Measurements from ENCODE around the gene PARP6. TPM values are rescaled to one million over a fixed set of nuclear protein-coding genes. Genes with fewer than 3 reads are reported as not detected.

Gene PARP6
- total RNA-seq (100 to 1,000 TPM in 3 of 5 donors, 10 to 100 TPM in 2; 94.4 to 132 (median 101) TPM), total RNA-seq (36.8 to 101 (median 74.1) reads per million in 29 experiments)
- 95.9 TPM for total RNA-seq (2013)

DNA sequence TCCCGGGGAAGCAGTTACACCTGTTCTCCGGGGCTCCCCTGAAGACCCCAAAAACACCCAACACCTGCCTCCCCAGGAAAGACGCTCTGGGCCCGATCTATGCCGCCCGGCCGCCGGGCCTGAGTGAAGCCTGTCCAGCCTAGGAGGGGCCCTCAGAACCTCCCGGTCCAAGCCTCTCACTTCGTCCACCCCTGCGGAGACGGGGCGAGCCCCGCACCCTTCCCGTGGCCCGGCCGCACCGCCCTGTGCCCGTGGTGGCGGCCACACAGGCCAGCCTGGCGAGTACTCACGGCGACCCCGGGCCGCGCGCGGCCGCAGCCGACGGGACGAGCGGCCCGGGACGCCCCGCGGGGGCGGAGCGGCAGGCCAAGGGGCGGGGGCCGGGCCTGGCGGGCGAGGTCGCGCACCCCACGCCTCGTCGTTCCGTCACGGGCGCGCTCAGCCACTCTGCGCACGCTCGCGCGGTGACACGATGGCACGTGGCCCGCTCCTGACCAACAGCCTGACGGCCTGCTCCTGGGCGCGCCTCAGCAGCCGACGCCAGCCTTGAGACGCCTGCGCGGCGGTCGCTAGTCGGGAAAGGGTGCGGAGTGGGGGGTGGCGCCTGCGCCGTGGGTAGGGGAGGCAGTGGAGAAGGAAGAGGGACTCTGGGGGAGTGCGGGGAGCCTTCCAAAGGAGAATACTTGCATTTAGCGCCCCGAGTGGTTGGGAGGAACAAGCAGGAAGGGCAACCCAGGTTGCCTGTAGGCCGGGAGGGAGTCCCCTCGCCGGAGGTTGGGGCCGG, at the start of gene PARP6:
Gene PARP6, minus strand, starts transcription at position 342 of the 784 bp plus-strand sequence. CDS start 5,077 bp downstream, outside the sequence.
- H3K9me3 ChIP-seq: no peaks in the 10 kb centered on the region
- H3K27me3 Mint-ChIP-seq: no peaks in the 10 kb centered on the region
- H3K4me1 Mint-ChIP-seq: peaks cover 41 to 49% (median 43%) of the 10 kb centered on the region in 3 donors
- no peaks in the 10 kb centered on the region for H3K9me3 Mint-ChIP-seq
- peak within 1 kb of the TSS; percentile 77 for H3K27ac ChIP-seq (ENCODE audit: low read length)
- H3K4me1 ChIP-seq (ENCODE audit: control insufficient read depth in 1 of 2, extremely low read depth in 1 of 2, insufficient read depth in 2 of 2, low read length in 2 of 2): peaks cover 17% of the 10 kb centered on the region in 2 experiments
- DNase-seq: peak; percentile 95 to 100 (median 98)
- no peaks in the 10 kb centered on the region for H3K27me3 ChIP-seq (replicated peaks in 1 of 2; ENCODE audit: control insufficient read depth in 2 of 2, extremely low read depth in 1 of 2, insufficient read depth in 2 of 2, low read length in 1 of 2)
- CTCF ChIA-PET: interaction anchor here in 1 of 2 donors (1.0 to 2.4 kb wide), 3 partner anchors 44 to 72 kb away, joined by 3 to 18 read pairs (median 5); no protein-coding TSS in a partner anchor
- peak; percentile 94 to 97 (median 96) for ATAC-seq (replicated peaks in 1 of 4)
- POLR2A ChIA-PET: interaction anchor here in 1 of 2 donors (0.9 kb wide), 1 partner anchor 35 kb away, joined by 4 read pairs; no protein-coding TSS in a partner anchor
- peaks cover 11% of the 10 kb centered on the region for H3K36me3 Mint-ChIP-seq
- H3K4me3 Mint-ChIP-seq: peak within 1 kb of the TSS; percentile 83 to 89 (median 83)
- under 1% methylated on average over 79 of the region's 82 CpGs for WGBS (ENCODE audit: insufficient coverage)
- peaks cover 2 to 18% of the 10 kb centered on the region in 2 donors for H3K36me3 ChIP-seq (ENCODE audit: control insufficient read depth in 2 of 2, extremely low read depth in 1 of 2, insufficient read depth in 1 of 2, low read length in 1 of 2)
- H3K4me3 ChIP-seq (ENCODE audit: control insufficient read depth in 1 of 2, extremely low read depth in 1 of 2, low read length in 1 of 2): peak within 1 kb of the TSS; percentile 74 to 82
- H3K27ac Mint-ChIP-seq: peak within 1 kb of the TSS; percentile 93 to 95

GRCh38 chr15:72319985-72320671, 47.8 kb upstream of the PARP6 start, which contains the start of gene CELF6:
Gene CELF6, minus strand, starts transcription at chr15:72320157. Its CDS starts 283 bp downstream, at chr15:72319874.
- ATAC-seq (replicated peaks in 1 of 4) (peak; percentile 73 to 87 (median 74)), DNase-seq (peak; percentile 26 to 87 (median 72))
- Mint-ChIP-seq H3K27me3 (no peaks in the 10 kb centered on the region), H3K4me3 (peak within 1 kb of the TSS; percentile 80 to 85 (median 81)), H3K36me3 (peaks cover 10% of the 10 kb centered on the region), H3K27ac (peak within 1 kb of the TSS; percentile 12 to 50), H3K9me3 (peaks cover 3 to 10% (median 4%) of the 10 kb centered on the region in 3 donors), H3K4me1 (peaks cover 20 to 30% (median 20%) of the 10 kb centered on the region in 3 donors)
- POLR2A ChIA-PET: interaction anchor here (0.5 to 0.7 kb wide), 2 partner anchors 19 to 32 kb away, joined by 4 read pairs; no protein-coding TSS in a partner anchor
- peaks cover 0 to 13% of the 10 kb centered on the region in 2 experiments for H3K27me3 ChIP-seq (replicated peaks in 1 of 2; ENCODE audit: control insufficient read depth in 2 of 2, extremely low read depth in 1 of 2, insufficient read depth in 2 of 2, low read length in 1 of 2)
- no peaks in the 10 kb centered on the region for H3K36me3 ChIP-seq (ENCODE audit: control insufficient read depth in 2 of 2, extremely low read depth in 1 of 2, insufficient read depth in 1 of 2, low read length in 1 of 2)
- CTCF ChIA-PET: interaction anchor here in 1 of 2 donors (0.8 kb wide), 1 partner anchor 14 kb away, joined by 4 read pairs; no protein-coding TSS in a partner anchor
- peaks cover 4 to 23% of the 10 kb centered on the region in 2 experiments for H3K4me1 ChIP-seq (ENCODE audit: control insufficient read depth in 1 of 2, extremely low read depth in 1 of 2, insufficient read depth in 2 of 2, low read length in 2 of 2)
- peaks cover 5% of the 10 kb centered on the region for H3K9me3 ChIP-seq
- H3K4me3 ChIP-seq (ENCODE audit: control insufficient read depth in 1 of 2, extremely low read depth in 1 of 2, low read length in 1 of 2): peak within 1 kb of the TSS; percentile 52 to 65
- WGBS (ENCODE audit: insufficient coverage): under 1% methylated on average over 36 of the region's 58 CpGs
- H3K27ac ChIP-seq (ENCODE audit: low read length): no peak within 1 kb of the TSS

GRCh38 chr15:72319360-72319984, 47.1 kb upstream of the PARP6 start:
- ATAC-seq (replicated peaks in 1 of 4) (peak; percentile 42 to 57 (median 50)), DNase-seq (peak in 33 of 35 experiments; percentile 5 to 66 (median 26))
- no peaks in the 10 kb centered on the region for H3K36me3 ChIP-seq (ENCODE audit: control insufficient read depth in 2 of 2, extremely low read depth in 1 of 2, insufficient read depth in 1 of 2, low read length in 1 of 2)
- H3K4me3 Mint-ChIP-seq: peak overlapping the region; percentile 60 to 81 (median 80)
- peaks cover 3 to 6% (median 4%) of the 10 kb centered on the region in 3 donors for H3K9me3 Mint-ChIP-seq
- H3K27me3 Mint-ChIP-seq: no peaks in the 10 kb centered on the region
- no peak overlapping the region for H3K4me3 ChIP-seq (ENCODE audit: control insufficient read depth in 1 of 2, extremely low read depth in 1 of 2, low read length in 1 of 2)
- POLR2A ChIA-PET: interaction anchor here in 1 of 2 donors (0.7 kb wide), 1 partner anchor 19 kb away, joined by 4 read pairs; no protein-coding TSS in a partner anchor
- peaks cover 20 to 30% (median 20%) of the 10 kb centered on the region in 3 donors for H3K4me1 Mint-ChIP-seq
- WGBS (ENCODE audit: insufficient coverage): 23% methylated on average over 40 of the region's 48 CpGs
- H3K27me3 ChIP-seq (replicated peaks in 1 of 2; ENCODE audit: control insufficient read depth in 2 of 2, extremely low read depth in 1 of 2, insufficient read depth in 2 of 2, low read length in 1 of 2): peaks cover 0 to 13% of the 10 kb centered on the region in 2 experiments
- CTCF ChIA-PET: interaction anchor here in 1 of 2 donors (0.8 kb wide), 1 partner anchor 13 kb away, joined by 4 read pairs; no protein-coding TSS in a partner anchor
- peak overlapping the region in 1 of 2 donors; percentile 50 for H3K27ac Mint-ChIP-seq
- peaks cover 6% of the 10 kb centered on the region for H3K36me3 Mint-ChIP-seq
- H3K27ac ChIP-seq (ENCODE audit: low read length): no peak overlapping the region
- H3K9me3 ChIP-seq: peaks cover under 1% of the 10 kb centered on the region
- peaks cover 4 to 23% of the 10 kb centered on the region in 2 experiments for H3K4me1 ChIP-seq (ENCODE audit: control insufficient read depth in 1 of 2, extremely low read depth in 1 of 2, insufficient read depth in 2 of 2, low read length in 2 of 2)

DNA sequence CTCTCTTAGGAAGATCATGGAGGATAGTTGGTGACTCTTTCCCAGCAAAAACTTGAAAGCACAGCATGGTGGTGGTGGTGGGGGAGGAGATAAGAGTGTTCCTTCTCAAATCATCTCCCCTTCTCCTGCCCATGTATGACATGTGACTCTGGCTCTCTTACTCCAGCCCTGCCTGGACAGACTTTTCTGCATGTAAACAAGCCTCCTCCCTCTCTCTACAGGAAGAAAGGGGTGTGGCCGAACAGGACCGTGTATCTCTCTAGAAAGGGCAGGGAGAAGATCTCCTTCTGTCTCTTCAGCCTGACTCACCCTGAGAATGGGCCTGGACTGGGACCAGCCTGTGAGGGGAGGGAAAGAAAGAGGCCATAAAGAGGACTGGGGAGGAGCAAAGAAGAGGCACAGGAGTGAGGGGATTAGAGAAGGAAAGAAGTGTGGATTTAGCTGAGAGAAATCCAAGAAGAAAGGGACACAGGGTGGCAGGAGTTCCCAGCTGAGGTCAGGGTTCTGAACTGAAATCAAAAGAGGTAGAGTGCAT, 46.1 kb upstream of the PARP6 start:
- Mint-ChIP-seq H3K4me1 (peaks cover 20 to 30% (median 20%) of the 10 kb centered on the region in 3 donors), H3K4me3 (peak overlapping the region; percentile 37 to 81 (median 80)), H3K9me3 (peaks cover 0 to 4% (median 0%) of the 10 kb centered on the region in 3 donors), H3K27ac (peak overlapping the region in 1 of 2 donors; percentile 12), H3K36me3 (no peaks in the 10 kb centered on the region), H3K27me3 (no peaks in the 10 kb centered on the region)
- ChIA-PET POLR2A (no interaction called here), CTCF (interaction anchor here (0.6 kb wide), 2 partner anchors 17 to 240 kb away, joined by 3 read pairs; no protein-coding TSS in a partner anchor)
- Histone ChIP-seq H3K4me3 (ENCODE audit: control insufficient read depth in 1 of 2, extremely low read depth in 1 of 2, low read length in 1 of 2) (no peak overlapping the region), H3K9me3 (no peaks in the 10 kb centered on the region), H3K4me1 (ENCODE audit: control insufficient read depth in 1 of 2, extremely low read depth in 1 of 2, insufficient read depth in 2 of 2, low read length in 2 of 2) (peaks cover 4 to 23% of the 10 kb centered on the region in 2 experiments), H3K27ac (ENCODE audit: low read length) (no peak overlapping the region), H3K27me3 (replicated peaks in 1 of 2; ENCODE audit: control insufficient read depth in 2 of 2, extremely low read depth in 1 of 2, insufficient read depth in 2 of 2, low read length in 1 of 2) (peaks cover 0 to 13% of the 10 kb centered on the region in 2 experiments), H3K36me3 (ENCODE audit: control insufficient read depth in 2 of 2, extremely low read depth in 1 of 2, insufficient read depth in 1 of 2, low read length in 1 of 2) (no peaks in the 10 kb centered on the region)
- WGBS (ENCODE audit: insufficient coverage): no CpG with 5 or more reads among the region's 2 CpGs
- DNase-seq: no peak
- ATAC-seq (replicated peaks in 1 of 4): no peak

DNA sequence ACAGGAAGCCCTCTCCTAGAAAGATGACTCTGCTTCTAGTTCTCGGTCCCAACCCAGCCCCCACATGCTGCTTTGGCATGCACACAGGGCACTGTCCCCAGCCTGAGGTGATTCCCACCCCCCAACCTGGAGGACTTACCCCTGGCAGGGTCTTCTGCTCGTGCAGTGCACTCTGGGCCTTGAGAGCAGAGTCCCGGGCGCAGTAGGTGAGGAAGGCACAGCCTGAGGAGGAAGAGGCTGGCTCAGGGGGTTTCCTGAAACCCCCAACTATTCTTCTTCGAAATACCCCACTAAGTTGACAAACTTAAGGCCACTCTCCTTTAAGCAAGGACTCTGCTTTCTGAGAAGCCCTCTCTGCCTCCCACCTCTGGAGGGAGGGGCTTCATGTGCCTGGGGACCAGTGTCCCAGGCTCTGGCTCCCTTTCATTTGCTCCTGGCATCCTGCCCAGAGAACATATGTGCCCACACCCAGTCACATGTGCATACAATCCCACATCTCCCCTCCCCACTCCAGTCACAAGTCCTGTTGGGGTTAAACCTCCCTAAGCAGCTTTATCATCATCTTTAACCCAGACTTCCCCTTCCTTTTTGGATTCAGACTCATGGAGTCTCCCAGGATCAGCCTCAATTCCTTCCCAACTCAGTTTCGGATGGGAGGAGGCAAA, 43.5 kb upstream of the PARP6 start:
- no CpG with 5 or more reads among the region's 6 CpGs for WGBS (ENCODE audit: insufficient coverage)
- H3K9me3 ChIP-seq: no peaks in the 10 kb centered on the region
- Mint-ChIP-seq H3K4me1 (peaks cover 18 to 25% (median 18%) of the 10 kb centered on the region in 3 donors), H3K9me3 (peaks cover 0 to 4% (median 0%) of the 10 kb centered on the region in 3 donors), H3K4me3 (no peak overlapping the region), H3K36me3 (no peaks in the 10 kb centered on the region), H3K27me3 (no peaks in the 10 kb centered on the region), H3K27ac (no peak overlapping the region)
- no peak overlapping the region for H3K27ac ChIP-seq (ENCODE audit: low read length)
- H3K4me3 ChIP-seq (ENCODE audit: control insufficient read depth in 1 of 2, extremely low read depth in 1 of 2, low read length in 1 of 2): no peak overlapping the region
- ATAC-seq (replicated peaks in 1 of 4): no peak
- H3K27me3 ChIP-seq (replicated peaks in 1 of 2; ENCODE audit: control insufficient read depth in 2 of 2, extremely low read depth in 1 of 2, insufficient read depth in 2 of 2, low read length in 1 of 2): peaks cover 0 to 10% of the 10 kb centered on the region in 2 experiments
- ChIA-PET CTCF (no interaction called here), POLR2A (no interaction called here)
- no peak for DNase-seq
- H3K36me3 ChIP-seq (ENCODE audit: control insufficient read depth in 2 of 2, extremely low read depth in 1 of 2, insufficient read depth in 1 of 2, low read length in 1 of 2): no peaks in the 10 kb centered on the region
- H3K4me1 ChIP-seq (ENCODE audit: control insufficient read depth in 1 of 2, extremely low read depth in 1 of 2, insufficient read depth in 2 of 2, low read length in 2 of 2): peaks cover 3 to 18% of the 10 kb centered on the region in 2 experiments

Data from T-cell (primary cell).